Measurements from ENCODE around the gene RCOR3.
"Not testable (repeated sequence)": the region's sequence is repeated elsewhere in the genome, so short reads cannot be mapped to it uniquely, and the experiment has no call there.

RCOR3 gene

GRCh38 chr1:211258756-211259637, at the start of gene RCOR3:
Gene RCOR3 (plus strand): TSS chr1:211259366. CDS start chr1:211259561, 195 bp downstream.
- peak; percentile 83 for DNase-seq (ENCODE audit: low spot score)

- DNase-seq (ENCODE audit: low spot score) = peak; percentile 7
Observed at GRCh38 chr1:211210052-211210451, 49.1 kb upstream of the RCOR3 start.

GRCh38 chr1:211210965-211211364, 48.2 kb upstream of the RCOR3 start:
- no peak for DNase-seq (ENCODE audit: low spot score)

GRCh38 chr1:211213702-211214101, 45.5 kb upstream of the RCOR3 start:
- no peak for DNase-seq (ENCODE audit: low spot score)

- no peak for DNase-seq (ENCODE audit: low spot score)
Observed at GRCh38 chr1:211215577-211215976, 43.6 kb upstream of the RCOR3 start.

- no peak for DNase-seq (ENCODE audit: low spot score)
Observed at GRCh38 chr1:211217392-211217791, 41.8 kb upstream of the RCOR3 start.

GRCh38 chr1:211222469-211223234, 36.5 kb upstream of the RCOR3 start:
- DNase-seq (ENCODE audit: low spot score) = not testable (repeated sequence)

- DNase-seq (ENCODE audit: low spot score) = not testable (repeated sequence)
Observed at GRCh38 chr1:211228573-211229364, 30.4 kb upstream of the RCOR3 start.

GRCh38 chr1:211229365-211229759, 29.8 kb upstream of the RCOR3 start:
- no peak for DNase-seq (ENCODE audit: low spot score)

GRCh38 chr1:211231873-211232272, 27.3 kb upstream of the RCOR3 start:
- no peak for DNase-seq (ENCODE audit: low spot score)

- no peak for DNase-seq (ENCODE audit: low spot score)
Observed at GRCh38 chr1:211236633-211237320, 22.4 kb upstream of the RCOR3 start.

- no peak for DNase-seq (ENCODE audit: low spot score)
Observed at GRCh38 chr1:211237579-211237978, 21.6 kb upstream of the RCOR3 start.

GRCh38 chr1:211240567-211240966, 18.6 kb upstream of the RCOR3 start:
- DNase-seq (ENCODE audit: low spot score) = not testable (repeated sequence)

- DNase-seq (ENCODE audit: low spot score) = no peak
Observed at GRCh38 chr1:211241071-211241470, 18.1 kb upstream of the RCOR3 start.

GRCh38 chr1:211243639-211244038, 15.5 kb upstream of the RCOR3 start:
- DNase-seq (ENCODE audit: low spot score) = not testable (repeated sequence)

GRCh38 chr1:211246583-211246982, 12.6 kb upstream of the RCOR3 start:
- not testable (repeated sequence) for DNase-seq (ENCODE audit: low spot score)

GRCh38 chr1:211247921-211248320, 11.2 kb upstream of the RCOR3 start:
- DNase-seq (ENCODE audit: low spot score) = no peak

- DNase-seq (ENCODE audit: low spot score) = not testable (repeated sequence)
Observed at GRCh38 chr1:211249611-211250010, 9.6 kb upstream of the RCOR3 start.

- no peak for DNase-seq (ENCODE audit: low spot score)
Observed at GRCh38 chr1:211257826-211258225, 1.3 kb upstream of the RCOR3 start.

- peak; percentile 78 for DNase-seq (ENCODE audit: low spot score)
Observed at GRCh38 chr1:211258310-211258755, 833 bp upstream of the RCOR3 start.

- DNase-seq (ENCODE audit: low spot score) = peak; percentile 37
Observed at GRCh38 chr1:211259638-211260126, 516 bp downstream of the RCOR3 start.
